ENCODE results near the gene DNER.
"Not testable (repeated sequence)": the region's sequence is repeated elsewhere in the genome, so short reads cannot be mapped to it uniquely, and the experiment has no call there.

DNER gene

DNA sequence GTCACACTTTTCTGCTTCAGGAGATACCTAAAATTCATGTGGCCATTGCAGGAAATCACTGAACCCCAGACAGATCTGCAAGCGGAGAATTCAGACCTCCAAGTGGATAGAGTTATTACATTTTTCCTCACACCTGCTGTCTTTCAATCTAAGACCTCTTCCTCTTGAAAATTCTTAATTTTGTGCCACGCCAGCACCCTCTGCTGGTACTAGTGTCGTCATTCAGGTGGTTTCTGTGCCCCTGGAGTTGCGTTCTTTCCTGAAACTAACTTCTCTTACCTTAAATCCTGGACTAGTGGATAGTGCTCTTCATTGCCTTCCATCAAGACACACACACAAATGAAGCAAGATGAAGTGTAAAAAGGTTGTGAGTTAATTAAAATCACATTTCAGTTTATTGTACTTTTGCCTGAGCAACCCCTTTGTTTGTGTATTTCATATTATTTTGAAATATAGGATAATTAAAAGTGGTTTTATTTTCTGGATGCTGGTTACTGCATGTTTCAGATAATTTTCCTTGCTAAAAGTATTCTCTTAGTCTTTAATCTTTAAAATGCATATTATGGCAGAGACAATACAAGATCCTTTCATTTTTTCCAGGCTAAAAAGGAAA, 1.6 kb upstream of the DNER start:
- peak; percentile 30 for DNase-seq (ENCODE audit: low read depth, low spot score)

- peak; percentile 88 for DNase-seq (ENCODE audit: low read depth, low spot score)
Observed at GRCh38 chr2:229714736-229715541, 584 bp upstream of the DNER start.

- DNase-seq (ENCODE audit: low read depth, low spot score): peak; percentile 46
Observed at GRCh38 chr2:229713371-229714079, 830 bp downstream of the DNER start.

GRCh38 chr2:229712136-229712535, 2.2 kb downstream of the DNER start:
- DNase-seq (ENCODE audit: low read depth, low spot score): no peak

- DNase-seq (ENCODE audit: low read depth, low spot score): no peak
Observed at GRCh38 chr2:229708335-229708734, 6.0 kb downstream of the DNER start.

- no peak for DNase-seq (ENCODE audit: low read depth, low spot score)
Observed at GRCh38 chr2:229703909-229704630, 10.3 kb downstream of the DNER start.

GRCh38 chr2:229701716-229702115, 12.6 kb downstream of the DNER start:
- no peak for DNase-seq (ENCODE audit: low read depth, low spot score)

GRCh38 chr2:229701062-229701461, 13.3 kb downstream of the DNER start:
- no peak for DNase-seq (ENCODE audit: low read depth, low spot score)

GRCh38 chr2:229695961-229696360, 18.4 kb downstream of the DNER start:
- DNase-seq (ENCODE audit: low read depth, low spot score): no peak

GRCh38 chr2:229693845-229694244, 20.5 kb downstream of the DNER start:
- DNase-seq (ENCODE audit: low read depth, low spot score): not testable (repeated sequence)

DNA sequence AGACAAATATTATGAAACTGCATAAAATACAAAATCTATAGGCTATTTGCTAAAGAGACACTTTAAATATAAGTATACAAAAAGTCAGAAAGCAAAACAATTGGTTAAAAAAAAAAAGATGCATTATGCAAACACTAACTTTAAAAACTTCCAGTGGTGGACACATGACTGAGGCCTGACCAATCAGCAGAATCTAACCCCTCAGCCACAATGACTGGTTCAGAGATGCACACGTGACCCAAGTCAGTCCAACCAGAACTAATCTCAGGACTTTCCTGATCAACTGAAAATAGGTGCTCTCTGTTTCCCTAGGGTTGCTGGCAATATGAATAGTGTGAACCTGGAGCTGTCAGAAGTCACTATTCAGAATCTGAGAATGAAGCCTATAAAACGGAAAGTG, 22.7 kb downstream of the DNER start:
- no peak for DNase-seq (ENCODE audit: low read depth, low spot score)

DNA sequence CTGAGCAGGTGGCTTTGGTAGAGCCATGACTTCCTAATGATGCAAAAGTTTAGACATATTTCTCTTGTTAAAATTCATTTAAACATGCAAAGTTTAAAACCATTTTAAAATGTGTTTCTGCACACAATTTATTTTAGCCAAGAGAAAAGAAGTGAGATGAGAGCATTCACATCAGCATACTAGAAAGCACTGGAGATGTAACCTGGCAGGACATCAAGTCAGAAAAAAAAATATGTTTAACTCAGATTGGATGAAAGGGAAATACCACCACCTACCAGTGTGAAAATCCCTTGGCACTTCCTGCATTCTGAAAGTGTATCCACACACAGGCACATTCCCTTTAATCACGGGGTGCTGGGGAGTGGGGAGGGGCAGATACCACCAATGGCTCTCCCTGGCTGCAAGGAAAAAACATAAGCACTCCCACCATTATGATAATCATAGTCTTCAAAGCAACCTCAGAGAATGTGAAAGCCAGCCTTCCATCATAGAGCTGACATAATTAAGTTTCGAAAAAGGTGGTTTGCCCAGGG, 25.0 kb downstream of the DNER start:
- DNase-seq (ENCODE audit: low read depth, low spot score): no peak

- no peak for DNase-seq (ENCODE audit: low read depth, low spot score)
Observed at GRCh38 chr2:229688141-229688540, 26.2 kb downstream of the DNER start.

DNA sequence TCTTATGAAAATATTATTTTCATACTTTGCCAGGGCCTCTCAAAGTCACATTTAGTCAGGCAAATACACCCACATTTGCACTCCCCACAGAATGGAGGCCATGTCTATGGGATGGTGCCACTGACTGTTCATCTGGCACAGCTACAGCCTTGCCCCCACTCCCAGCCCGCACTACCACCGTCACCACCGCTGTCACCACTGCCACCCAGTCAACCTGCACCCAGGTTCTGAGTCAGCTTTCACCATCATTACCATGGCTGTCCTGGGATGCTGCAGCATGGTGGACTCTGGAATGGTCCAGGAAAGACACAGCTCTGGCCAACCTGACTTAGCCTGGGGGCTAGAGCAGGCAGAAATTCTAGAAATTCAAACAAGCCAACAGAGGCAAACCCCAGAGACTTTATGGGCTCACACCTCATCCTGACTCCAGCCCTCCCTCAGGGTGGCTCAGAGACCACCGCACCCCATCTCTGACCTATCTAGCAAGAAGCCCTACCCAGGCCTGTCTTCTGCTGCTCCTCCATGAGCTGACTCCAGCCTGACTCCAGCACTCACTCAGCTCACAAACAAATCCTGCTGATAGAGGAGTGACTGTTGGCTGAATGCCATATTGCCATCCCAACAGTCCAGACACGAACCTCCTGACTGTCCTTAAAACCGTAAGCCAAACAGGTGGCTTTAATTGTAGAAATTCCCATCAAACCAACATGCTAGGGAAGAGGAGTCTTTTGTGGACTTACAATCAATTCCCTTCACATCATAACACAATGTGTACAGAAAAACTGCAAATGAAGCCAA, 28.0 kb downstream of the DNER start:
- DNase-seq (ENCODE audit: low read depth, low spot score): no peak

DNA sequence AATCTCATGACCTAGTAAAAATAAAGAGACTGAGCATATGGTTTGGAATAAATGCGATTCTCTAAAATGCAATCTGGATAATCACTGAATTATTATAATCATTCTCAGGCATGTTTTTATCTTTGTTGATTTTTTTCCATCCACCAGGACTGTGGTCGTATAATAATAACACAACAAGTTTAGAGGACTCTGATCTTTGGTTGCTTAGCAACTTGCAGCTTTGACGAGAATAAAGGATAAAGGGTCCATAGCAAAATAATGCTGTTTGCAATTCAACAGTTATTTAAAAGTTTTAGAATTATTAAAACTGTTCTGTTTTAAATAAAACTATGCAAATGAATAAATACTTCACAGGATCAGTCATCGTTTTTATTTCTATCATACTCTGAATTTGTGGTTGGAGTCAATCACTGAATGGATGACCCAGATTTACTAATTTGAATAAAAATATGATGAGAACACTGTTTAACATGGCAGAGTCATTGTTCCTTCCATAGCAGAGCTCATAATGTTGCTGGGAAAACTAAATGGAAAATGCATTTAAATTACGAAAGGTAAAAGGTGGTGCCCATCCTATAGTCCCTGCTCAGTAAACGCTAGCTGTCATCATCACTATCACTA, 29.3 kb downstream of the DNER start:
- no peak for DNase-seq (ENCODE audit: low read depth, low spot score)

DNA sequence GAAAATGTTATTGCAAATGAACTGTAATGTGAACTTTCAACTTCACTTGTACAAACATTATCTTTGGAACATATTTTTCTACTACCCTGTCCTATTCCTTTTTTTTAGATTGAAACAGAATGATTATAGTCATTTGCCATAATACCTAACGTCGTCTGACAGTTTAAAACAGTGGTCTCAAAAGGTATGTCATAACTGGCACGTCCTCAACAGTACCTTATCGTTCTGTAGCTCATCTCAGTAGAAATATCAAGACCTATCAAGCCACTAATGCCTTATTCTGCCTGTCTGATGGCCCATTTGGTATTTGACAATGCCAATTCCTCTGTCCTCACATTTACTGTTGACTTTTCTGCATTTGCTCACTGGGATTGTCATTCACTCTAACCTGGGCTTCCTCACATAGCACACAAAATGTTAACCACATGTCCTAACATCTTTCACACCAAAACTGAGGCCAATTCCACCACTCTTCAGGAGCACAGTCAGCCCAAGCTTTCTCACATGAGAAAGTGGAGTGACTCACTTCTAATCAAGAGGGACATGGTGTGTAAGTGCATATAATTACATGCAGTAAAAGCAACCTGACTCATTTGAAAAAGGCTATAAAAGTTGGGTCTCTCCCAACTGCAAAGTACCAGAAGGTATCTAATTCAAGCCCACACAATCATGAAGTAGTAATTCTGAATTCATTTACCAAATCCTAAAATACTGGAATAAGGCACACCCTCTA, 34.8 kb downstream of the DNER start:
- DNase-seq (ENCODE audit: low read depth, low spot score): peak; percentile 30

GRCh38 chr2:229675569-229675968, 38.8 kb downstream of the DNER start:
- no peak for DNase-seq (ENCODE audit: low read depth, low spot score)

DNA sequence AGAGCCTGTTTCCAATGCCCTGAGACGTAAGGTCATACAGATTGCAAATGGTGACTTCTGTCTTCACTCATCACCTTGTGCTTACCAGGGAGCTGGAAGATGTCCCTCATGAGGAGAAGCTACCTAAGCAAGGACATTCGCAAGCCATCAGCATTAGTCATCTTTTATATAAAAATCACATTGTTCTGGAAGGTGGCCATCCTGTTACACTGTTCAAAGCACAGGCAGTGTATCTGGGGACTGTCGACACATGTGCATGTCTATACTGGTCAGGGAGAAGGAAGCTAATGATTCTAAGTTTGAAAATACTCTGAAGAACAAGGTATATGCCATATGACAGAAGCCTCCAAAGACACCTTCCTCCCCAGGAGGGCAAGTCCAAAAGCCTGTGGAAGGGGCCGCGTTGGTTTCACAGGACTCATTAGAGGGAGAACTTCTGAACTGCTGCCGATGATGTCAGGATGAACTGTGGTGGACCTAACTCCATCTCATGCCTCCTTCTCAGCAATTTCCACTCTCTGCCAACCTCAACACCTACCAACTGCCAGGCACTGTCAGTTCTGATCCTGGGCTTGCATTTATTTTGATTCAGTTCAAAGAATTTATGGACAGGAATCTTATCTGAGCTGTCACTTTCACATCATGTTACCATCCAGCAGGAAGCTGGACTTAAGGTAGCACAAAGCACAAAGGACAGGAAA, 39.4 kb downstream of the DNER start:
- DNase-seq (ENCODE audit: low read depth, low spot score): no peak

DNA sequence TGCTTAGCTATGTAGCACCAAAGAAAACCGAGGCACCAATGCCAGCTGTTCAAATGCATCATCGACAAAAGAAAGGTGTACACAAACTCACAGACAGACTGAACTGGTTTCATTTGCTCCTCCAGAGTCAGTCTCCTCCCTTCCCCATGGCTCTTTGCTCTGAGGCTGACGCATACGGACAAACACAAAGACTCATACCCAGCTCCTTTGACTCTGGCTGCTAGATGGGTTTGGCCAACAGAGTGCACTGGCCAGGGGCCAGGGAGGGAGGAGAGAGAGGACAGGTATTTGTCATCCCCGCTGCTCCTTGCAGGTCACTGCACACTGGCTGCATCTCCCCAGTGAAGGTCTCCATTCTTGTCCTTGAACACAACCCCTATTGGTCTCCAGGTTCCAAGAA, 40.7 kb downstream of the DNER start:
- no peak for DNase-seq (ENCODE audit: low read depth, low spot score)

Measured in astrocyte of the hippocampus (primary cell).